GM12892 (cell line): ENCODE measurements around the gene IL13.

Experiments used
- POLR2A ChIP-seq: IDR thresholded peaks from 2 replicates; pipeline ENCODE4 v1.6.1; 2011; ENCODE audit warnings: low read depth, low read length, control low read depth
- POLR2AphosphoS5 ChIP-seq: IDR thresholded peaks from 2 replicates; pipeline ENCODE4 v1.6.1; 2011; ENCODE audit warnings: low read depth, low read length, control low read depth
- TAF1 ChIP-seq: IDR thresholded peaks from 2 replicates; pipeline ENCODE4 v1.6.1; 2011; ENCODE audit warnings: low read depth, mild to moderate bottlenecking, control low read depth, low read length, borderline replicate concordance

DNA sequence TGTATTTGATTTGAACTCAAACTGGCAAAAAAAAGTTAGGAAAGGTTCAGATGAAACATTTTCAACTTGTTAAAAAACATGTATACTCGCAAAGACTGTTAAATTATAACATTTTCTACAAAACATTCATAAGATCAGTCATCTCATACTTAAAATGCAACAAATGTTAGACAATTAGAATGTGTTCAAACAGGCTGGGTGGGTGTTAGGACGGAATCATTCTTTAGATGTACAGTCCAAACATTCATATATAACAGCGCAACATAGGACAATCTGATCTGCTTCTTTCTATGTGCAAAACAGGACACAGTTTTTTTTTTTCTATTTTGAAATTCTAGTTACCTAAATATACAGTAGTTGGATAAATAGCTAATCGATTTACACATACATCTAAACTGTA, 38.0 kb downstream of the IL13 start:
- no peak for TF ChIP-seq POLR2A
- TF ChIP-seq POLR2AphosphoS5: no peak
- no peak for TF ChIP-seq TAF1
